AG09309 (cell line): ENCODE measurements around the gene ZBTB16.

Experiments
- DNase-seq: peaks from one replicate; pipeline ENCODE4 v3.0.0-alpha.2; 2010; ENCODE audit warnings: low read depth
- H3K4me3 ChIP-seq: 2 replicates; pipeline ENCODE4 v1.5.1; 2011; ENCODE audit warnings: mild to moderate bottlenecking, low read depth, low read length, moderate library complexity; ENCODE audit not compliant: control insufficient read depth
- TF ChIP-seq, protein P1 (sequence below): IDR thresholded peaks from 2 replicates; pipeline ENCODE4 v1.5.1; 2011; ENCODE audit warnings: mild to moderate bottlenecking, low read depth, low read length, inconsistent platforms; ENCODE audit not compliant: insufficient read depth, control insufficient read depth; ENCODE audit errors: missing control alignments

Gene ZBTB16

DNA sequence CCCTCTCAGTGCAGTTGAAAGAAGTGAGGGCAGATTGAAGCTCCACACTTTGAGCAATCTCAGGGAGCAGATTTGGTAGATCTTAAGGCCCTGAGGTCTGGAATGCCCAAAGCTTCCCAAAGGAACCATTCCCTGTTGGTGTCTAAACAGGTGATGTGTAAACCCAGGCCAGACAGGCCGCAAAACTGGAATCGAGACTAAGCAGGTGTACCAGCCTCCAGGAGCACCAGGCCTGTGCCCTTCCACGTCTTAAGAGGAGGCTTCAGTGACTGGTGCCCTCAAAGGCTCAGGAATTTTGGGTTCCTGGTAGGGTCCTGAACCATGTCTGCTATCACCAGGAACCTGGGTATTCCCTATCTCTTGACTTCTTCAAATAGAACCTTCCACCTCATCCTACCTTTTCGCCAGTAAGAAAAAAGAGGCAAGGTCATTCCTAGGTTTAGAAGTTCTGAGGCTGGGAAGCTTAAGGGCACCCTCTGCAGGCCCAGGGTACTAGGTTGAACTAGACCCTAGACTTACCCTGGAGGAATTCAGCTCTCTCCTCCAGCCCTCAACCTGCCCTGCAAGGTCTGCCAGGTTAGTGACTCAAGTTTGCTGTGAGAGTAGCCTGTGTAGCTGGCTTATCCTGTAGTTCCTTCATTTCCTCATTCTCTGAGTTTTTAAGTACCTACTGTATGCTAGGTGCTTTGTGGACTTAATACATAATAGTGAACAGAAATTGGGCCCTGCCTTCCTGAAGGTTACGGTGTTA, 136.6 kb downstream of the ZBTB16 start:
- TF ChIP-seq, protein P1, sequence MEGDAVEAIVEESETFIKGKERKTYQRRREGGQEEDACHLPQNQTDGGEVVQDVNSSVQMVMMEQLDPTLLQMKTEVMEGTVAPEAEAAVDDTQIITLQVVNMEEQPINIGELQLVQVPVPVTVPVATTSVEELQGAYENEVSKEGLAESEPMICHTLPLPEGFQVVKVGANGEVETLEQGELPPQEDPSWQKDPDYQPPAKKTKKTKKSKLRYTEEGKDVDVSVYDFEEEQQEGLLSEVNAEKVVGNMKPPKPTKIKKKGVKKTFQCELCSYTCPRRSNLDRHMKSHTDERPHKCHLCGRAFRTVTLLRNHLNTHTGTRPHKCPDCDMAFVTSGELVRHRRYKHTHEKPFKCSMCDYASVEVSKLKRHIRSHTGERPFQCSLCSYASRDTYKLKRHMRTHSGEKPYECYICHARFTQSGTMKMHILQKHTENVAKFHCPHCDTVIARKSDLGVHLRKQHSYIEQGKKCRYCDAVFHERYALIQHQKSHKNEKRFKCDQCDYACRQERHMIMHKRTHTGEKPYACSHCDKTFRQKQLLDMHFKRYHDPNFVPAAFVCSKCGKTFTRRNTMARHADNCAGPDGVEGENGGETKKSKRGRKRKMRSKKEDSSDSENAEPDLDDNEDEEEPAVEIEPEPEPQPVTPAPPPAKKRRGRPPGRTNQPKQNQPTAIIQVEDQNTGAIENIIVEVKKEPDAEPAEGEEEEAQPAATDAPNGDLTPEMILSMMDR, result no peak
- DNase-seq, result no peak

DNA sequence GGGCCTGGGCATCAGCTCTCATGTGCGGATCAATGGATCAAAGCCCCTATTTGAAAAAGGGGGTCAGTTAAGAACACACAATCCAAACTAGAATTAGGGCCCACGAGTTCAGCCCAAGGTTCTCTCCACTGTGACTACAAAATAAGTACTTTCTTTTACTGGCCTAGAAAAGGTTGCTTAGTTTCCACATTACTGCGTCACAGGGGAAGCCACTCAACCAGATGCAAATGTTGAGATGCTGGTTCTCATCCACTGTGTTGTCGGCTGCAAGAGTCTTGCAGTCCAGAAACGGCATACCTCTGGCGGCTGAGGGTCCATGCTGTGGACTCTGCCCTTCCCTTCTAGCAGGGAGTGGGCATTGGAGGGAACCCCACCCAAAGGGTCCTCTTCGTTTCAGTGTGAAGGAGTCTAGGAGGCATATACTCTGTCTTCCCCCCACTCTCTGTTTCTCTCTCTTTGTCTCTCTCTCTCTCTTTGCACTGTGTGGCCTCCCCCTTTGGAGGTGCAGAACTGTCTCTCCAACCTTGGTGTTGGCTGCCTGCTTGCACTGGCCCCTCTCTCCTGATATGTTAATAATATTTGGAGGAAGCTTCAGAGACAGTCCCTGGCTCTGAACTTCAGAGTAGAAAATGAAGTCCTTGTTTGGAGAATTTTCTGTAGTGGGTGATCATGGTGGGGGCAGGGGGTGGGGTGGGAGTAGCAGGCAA, 137.6 kb downstream of the ZBTB16 start:
- DNase-seq, result no peak
- TF ChIP-seq, protein P1, result no peak
- no peak overlapping the region for H3K4me3 ChIP-seq

More for the DNA sequence above, 136.6 kb downstream of the ZBTB16 start:
- H3K4me3 ChIP-seq, result no peak overlapping the region

DNA sequence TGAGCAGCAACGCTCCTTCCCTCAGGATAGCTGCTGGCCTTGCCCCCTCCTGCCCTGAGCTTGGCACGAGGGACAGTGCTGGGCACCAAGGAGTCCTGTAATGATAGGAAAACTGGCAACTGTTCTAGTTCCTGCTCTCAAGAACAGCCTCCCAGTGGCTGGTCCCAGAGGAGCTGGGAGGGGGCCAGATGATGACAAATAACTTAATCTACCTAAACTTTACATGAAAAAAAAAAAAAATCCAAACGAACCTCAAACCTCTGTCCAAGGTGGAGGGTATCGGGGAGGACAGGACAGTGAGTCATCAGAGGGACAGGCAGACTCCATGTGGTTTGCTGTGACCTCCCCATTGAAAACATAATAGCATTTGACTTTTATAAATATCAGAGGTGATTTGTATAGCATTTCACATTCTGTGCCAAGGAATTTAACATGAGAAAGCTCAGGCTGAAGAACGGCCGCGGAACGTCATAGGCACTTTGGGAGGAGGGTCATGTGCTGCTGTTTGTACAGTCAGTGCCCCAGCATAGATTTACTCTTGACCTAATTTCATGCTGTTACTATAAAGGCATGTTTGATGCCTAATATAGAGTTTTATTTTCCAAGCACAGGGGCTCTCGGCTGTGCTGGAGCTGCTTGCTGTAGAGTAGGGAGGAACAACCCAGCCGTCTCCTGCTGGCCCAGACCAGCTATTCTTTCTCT, 138.4 kb downstream of the ZBTB16 start:
- TF ChIP-seq, protein P1, result no peak
- H3K4me3 ChIP-seq, result no peak overlapping the region
- DNase-seq, result no peak

DNA sequence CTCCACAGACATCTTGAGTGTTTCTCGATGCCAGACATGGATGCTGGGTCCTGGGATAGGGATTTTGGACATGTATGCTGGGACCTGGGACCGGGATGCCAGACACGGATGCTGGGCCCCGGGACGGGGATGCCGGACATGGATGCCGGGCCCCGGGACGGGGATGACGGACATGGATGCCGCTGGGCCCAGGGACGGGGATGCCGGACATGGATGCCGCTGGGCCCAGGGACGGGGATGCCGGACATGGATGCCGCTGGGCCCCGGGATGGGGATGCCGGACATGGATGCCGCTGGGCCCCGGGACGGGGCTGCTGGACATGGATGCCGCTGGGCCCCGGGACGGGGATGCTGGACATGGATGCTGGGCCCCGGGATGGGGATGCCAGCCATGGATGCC, 139.5 kb downstream of the ZBTB16 start:
- H3K4me3 ChIP-seq, result no peak overlapping the region
- TF ChIP-seq, protein P1, result no peak
- no peak for DNase-seq

DNA sequence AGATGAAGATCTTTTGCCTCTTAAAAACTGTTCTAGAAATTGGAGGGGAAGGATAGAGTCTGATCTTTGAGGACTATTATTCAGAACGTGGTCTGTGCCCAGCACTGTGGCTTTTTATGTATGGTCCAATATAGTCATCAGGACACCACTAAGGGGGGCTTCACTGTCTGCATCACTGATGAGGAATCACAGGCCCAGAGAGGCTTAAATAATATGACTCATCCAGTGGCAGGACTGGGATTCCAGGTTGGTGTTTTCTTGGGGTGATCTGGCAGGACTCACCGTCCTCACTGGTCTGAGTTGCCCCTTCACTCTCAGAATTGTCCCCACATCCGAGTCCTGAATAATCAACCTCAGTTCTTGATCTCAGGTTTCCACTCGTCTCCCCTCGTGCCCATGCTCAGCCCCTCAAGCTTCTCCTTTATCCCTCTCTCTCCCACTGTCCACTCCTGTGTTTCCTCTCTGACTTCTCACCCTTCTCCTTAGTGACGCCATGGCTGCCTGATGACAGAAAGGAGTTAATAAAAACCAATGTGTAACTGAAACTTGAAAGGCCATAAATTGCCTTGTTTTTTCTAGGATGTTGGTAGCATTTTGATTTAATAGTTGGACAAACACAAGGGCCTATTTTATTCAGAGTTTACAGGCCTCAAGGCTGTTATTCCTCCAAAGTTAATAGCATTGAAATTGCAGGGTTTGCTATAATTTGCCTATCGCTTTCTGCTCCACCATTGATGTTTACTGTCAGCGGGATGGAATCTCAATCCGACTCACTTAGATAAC, 141.0 kb downstream of the ZBTB16 start:
- DNase-seq, result no peak
- no peak overlapping the region for H3K4me3 ChIP-seq

More for the DNA sequence above, 141.0 kb downstream of the ZBTB16 start:
- TF ChIP-seq, protein P1, result no peak
